Measurements from ENCODE around the gene MFAP3L.

DNA sequence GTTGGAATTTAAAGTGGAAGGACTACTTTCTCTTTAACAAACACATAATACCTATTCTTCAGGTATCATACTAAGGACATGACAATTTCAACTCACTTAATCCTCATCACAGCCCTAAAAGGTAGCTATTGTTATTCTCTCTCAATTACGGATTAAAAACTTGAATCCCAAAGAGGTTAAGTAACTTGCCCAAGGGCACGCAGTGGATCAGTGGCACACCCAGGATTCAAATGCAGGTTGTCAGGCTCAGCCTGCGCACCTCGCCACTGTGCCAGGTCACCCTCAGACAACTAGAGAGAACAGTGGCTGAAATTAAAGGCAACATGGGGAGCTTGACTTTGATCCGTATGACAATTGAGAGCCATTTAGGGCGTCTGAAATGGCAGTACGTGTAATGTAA, 67.6 kb downstream of the MFAP3L start:
- TF ChIP-seq, protein P1, sequence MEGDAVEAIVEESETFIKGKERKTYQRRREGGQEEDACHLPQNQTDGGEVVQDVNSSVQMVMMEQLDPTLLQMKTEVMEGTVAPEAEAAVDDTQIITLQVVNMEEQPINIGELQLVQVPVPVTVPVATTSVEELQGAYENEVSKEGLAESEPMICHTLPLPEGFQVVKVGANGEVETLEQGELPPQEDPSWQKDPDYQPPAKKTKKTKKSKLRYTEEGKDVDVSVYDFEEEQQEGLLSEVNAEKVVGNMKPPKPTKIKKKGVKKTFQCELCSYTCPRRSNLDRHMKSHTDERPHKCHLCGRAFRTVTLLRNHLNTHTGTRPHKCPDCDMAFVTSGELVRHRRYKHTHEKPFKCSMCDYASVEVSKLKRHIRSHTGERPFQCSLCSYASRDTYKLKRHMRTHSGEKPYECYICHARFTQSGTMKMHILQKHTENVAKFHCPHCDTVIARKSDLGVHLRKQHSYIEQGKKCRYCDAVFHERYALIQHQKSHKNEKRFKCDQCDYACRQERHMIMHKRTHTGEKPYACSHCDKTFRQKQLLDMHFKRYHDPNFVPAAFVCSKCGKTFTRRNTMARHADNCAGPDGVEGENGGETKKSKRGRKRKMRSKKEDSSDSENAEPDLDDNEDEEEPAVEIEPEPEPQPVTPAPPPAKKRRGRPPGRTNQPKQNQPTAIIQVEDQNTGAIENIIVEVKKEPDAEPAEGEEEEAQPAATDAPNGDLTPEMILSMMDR (IDR thresholded peaks at IDR 0.05) = no peak
- TF ChIP-seq POLR2A (IDR thresholded peaks at IDR 0.05) = no peak
